ENCODE data around the gene PTPN14. TPM values are rescaled to one million over a fixed set of nuclear protein-coding genes. Genes with fewer than 3 reads are reported as not detected.
"Not testable (repeated sequence)": the region's sequence is repeated elsewhere in the genome, so short reads cannot be mapped to it uniquely, and the experiment has no call there.

Gene PTPN14
- total RNA-seq, 1 experiment from 2014 or later, result 209 TPM

- BruUV-seq (replicated peaks), result no TSS peak
- intact Hi-C loops (cut with micrococcal nuclease; ENCODE audit: unreplicated experiment), result no loop called here
- ATAC-seq (no peak), DNase-seq (ENCODE audit: low read depth, low spot score) (no peak)
- Histone ChIP-seq H3K9me3 (ENCODE audit: control insufficient read depth, insufficient read depth, low read depth, low read length) (no peaks in the 10 kb centered on the region), H3K27ac (ENCODE audit: low read length) (peak overlapping the region; percentile 68), H3K4me3 (ENCODE audit: low read depth in 2 of 2, low read length in 2 of 2) (no peak overlapping the region), H3K27me3 (ENCODE audit: control insufficient read depth, insufficient read depth, low read length) (no peaks in the 10 kb centered on the region), H3K36me3 (ENCODE audit: control insufficient read depth, insufficient read depth, low read length) (no peaks in the 10 kb centered on the region), H3K4me1 (ENCODE audit: control insufficient read depth, insufficient read depth, low read length) (peaks cover 79% of the 10 kb centered on the region)
- TF ChIP-seq POLR2AphosphoS5 (IDR thresholded peaks at IDR 0.05; ENCODE audit: low read depth, low read length) (no peak), CTCF (IDR thresholded peaks at IDR 0.05) (no peak), REST (IDR thresholded peaks at IDR 0.05; ENCODE audit: insufficient read depth in 1 of 2, low read depth in 2 of 2, low read length in 1 of 2) (no peak)
- POLR2A ChIA-PET, result no interaction called here
- CTCF ChIA-PET, result no interaction called here
- in situ Hi-C loops (cut with HindIII; ENCODE audit: low pct_unique_long_range_greater_than_20kb, low sequenced_read_pairs), result no loop called here
Observed at GRCh38 chr1:214524824-214525223, 26.6 kb downstream of the PTPN14 start.

GRCh38 chr1:214523124-214523824 is 28.1 kb downstream of the PTPN14 start:
- in situ Hi-C loops (cut with HindIII; ENCODE audit: low pct_unique_long_range_greater_than_20kb, low sequenced_read_pairs) (no loop called here), intact Hi-C loops (cut with micrococcal nuclease; ENCODE audit: unreplicated experiment) (no loop called here)
- no peak for DNase-seq (ENCODE audit: low read depth, low spot score)
- ChIA-PET CTCF (no interaction called here), POLR2A (no interaction called here)
- no peak for ATAC-seq
- TF ChIP-seq SIN3A (IDR thresholded peaks at IDR 0.05; ENCODE audit: borderline replicate concordance, insufficient read depth, low read depth, low read length), result no peak
- no peak for TF ChIP-seq REST (IDR thresholded peaks at IDR 0.05; ENCODE audit: insufficient read depth in 1 of 2, low read depth in 2 of 2, low read length in 1 of 2)
- no peak for TF ChIP-seq TCF7L2 (IDR thresholded peaks at IDR 0.05; ENCODE audit: low read depth, low read length)
- Histone ChIP-seq H3K4me3 (ENCODE audit: low read depth in 2 of 2, low read length in 2 of 2) (no peak overlapping the region), H3K9me3 (ENCODE audit: control insufficient read depth, insufficient read depth, low read depth, low read length) (no peaks in the 10 kb centered on the region), H3K4me1 (ENCODE audit: control insufficient read depth, insufficient read depth, low read length) (peaks cover 94% of the 10 kb centered on the region), H3K36me3 (ENCODE audit: control insufficient read depth, insufficient read depth, low read length) (no peaks in the 10 kb centered on the region), H3K27me3 (ENCODE audit: control insufficient read depth, insufficient read depth, low read length) (no peaks in the 10 kb centered on the region), H3K27ac (ENCODE audit: low read length) (peak overlapping the region; percentile 62)
- no TSS peak for BruUV-seq (replicated peaks)

GRCh38 chr1:214521458-214521857 is 29.9 kb downstream of the PTPN14 start:
- H3K9me3 ChIP-seq (ENCODE audit: control insufficient read depth, insufficient read depth, low read depth, low read length); H3K27me3 ChIP-seq (ENCODE audit: control insufficient read depth, insufficient read depth, low read length); in situ Hi-C loops (cut with HindIII; ENCODE audit: low pct_unique_long_range_greater_than_20kb, low sequenced_read_pairs); BruUV-seq (replicated peaks); H3K4me3 ChIP-seq (ENCODE audit: low read depth in 2 of 2, low read length in 2 of 2); ATAC-seq; H3K36me3 ChIP-seq (ENCODE audit: control insufficient read depth, insufficient read depth, low read length); DNase-seq (ENCODE audit: low read depth, low spot score); intact Hi-C loops (cut with micrococcal nuclease; ENCODE audit: unreplicated experiment): not testable (repeated sequence)
- peak overlapping the region; percentile 93 for H3K27ac ChIP-seq (ENCODE audit: low read length)
- peaks cover 96% of the 10 kb centered on the region for H3K4me1 ChIP-seq (ENCODE audit: control insufficient read depth, insufficient read depth, low read length)
- POLR2A ChIA-PET, result interaction anchor here (0.8 kb wide), 1 partner anchor 18 kb away, joined by 3 read pairs; no protein-coding TSS in a partner anchor
- CTCF ChIA-PET, result interaction anchor here (1.0 kb wide), 1 partner anchor 30 kb away, joined by 3 read pairs; the partner anchor contains the start of gene PTPN14

All from Panc1 (cell line).